ENCODE results near the gene STYK1.

The STYK1 gene, protein sequence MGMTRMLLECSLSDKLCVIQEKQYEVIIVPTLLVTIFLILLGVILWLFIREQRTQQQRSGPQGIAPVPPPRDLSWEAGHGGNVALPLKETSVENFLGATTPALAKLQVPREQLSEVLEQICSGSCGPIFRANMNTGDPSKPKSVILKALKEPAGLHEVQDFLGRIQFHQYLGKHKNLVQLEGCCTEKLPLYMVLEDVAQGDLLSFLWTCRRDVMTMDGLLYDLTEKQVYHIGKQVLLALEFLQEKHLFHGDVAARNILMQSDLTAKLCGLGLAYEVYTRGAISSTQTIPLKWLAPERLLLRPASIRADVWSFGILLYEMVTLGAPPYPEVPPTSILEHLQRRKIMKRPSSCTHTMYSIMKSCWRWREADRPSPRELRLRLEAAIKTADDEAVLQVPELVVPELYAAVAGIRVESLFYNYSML

DNA sequence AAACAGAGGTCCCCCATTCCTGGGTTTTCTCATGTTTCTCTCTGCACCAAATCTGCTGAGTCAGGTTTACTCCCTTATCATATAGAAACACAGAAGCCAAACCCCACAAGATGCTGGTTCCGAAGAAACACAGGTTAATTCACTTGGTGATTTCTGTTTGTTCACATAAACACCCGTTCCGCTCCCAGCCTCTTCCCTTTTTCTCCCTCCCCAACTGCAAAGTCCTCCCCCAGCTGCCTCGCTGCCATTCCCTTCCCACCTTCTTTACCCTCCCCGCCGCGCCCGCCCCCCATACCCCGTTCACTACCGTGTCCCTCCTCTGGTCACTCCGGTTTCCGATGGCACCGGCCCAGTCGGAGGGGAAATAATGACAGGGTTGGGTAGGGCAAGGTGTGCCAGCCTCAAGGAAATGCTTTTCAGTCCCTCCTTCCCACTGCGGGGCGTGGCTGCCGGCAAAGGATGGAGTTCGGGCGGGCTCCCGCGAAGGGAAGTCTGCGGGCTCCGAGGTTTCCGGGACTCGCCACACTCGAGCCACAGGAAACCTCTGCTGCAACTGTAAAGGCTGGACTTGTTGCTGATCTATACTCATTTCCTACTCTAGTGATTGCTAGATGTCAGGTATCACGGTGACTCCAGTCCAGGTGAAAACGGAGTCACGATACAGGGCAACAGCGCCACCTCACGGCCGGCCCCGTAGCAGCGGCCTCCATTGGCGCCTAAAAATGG is at the start of gene STYK1:
Gene STYK1 (minus strand): TSS at position 394 of the 726 bp plus-strand sequence. CDS start 39,434 bp downstream, outside the sequence.
- no peak within 1 kb of the TSS for H3K27ac ChIP-seq (ENCODE audit: low read depth, low read length)
- H3K9ac ChIP-seq (ENCODE audit: low read length in 5 of 5) = no peak within 1 kb of the TSS
- no peaks in the 10 kb centered on the region for H3K36me3 ChIP-seq (ENCODE audit: control insufficient read depth in 5 of 5, insufficient read depth in 5 of 5, low read length in 5 of 5)
- H3K9me3 ChIP-seq (ENCODE audit: control insufficient read depth in 5 of 5, low read length in 5 of 5) = no peaks in the 10 kb centered on the region
- H3K4me1 ChIP-seq (ENCODE audit: control insufficient read depth in 5 of 5, insufficient read depth in 5 of 5, low read length in 5 of 5) = peaks cover 0 to 11% (median 10%) of the 10 kb centered on the region in 5 donors
- peaks cover 0 to 20% (median 8%) of the 10 kb centered on the region in 5 donors for H3K27me3 ChIP-seq (ENCODE audit: control insufficient read depth in 5 of 5, insufficient read depth in 4 of 5, low read length in 5 of 5)
- H3K4me3 ChIP-seq (ENCODE audit: low read depth in 1 of 5, low read length in 5 of 5) = peak within 1 kb of the TSS; percentile 40 to 67 (median 62)

DNA sequence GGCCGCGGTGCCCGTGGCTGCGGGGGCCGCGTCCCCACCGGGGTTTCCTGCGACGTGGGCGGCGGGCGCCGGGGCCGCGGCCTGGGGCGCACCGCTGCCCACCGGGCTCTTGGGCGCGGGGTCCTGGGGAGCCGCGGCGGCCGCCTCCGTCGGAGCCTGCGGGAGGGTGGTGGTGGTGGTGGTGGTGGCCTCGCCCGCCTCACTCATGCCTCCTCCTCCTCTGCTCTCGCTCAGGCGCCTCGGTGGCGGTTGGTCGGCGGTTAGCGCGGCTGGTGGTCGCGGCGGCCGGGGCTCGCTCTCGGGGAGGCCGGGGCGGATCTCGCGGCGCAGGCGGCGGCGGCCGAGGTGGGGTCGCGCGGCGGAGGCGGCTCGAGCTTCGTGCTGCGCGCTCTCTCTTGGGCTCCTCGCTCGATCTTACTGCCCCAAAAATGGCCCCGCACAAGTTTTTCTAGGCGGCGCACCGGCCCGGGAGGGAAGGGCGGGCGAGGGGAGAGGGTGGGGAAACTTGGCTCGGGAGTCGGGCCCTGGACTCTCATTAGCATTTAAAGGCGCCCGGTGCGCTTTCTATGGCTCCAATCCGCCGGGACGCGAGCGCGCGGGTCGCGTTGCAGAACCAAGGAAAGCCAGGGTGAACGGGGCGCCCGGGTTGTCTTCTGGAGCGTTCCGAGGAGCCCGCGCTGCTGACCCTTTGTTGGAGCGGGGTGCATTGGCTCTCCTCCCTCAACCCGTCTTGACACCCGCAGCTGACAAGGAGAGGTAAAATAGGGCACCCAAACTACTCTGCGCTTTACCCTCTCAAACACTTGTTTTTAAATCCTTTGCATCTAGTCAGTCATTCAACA is 49.3 kb upstream of the STYK1 start, which contains the start of gene YBX3:
Gene YBX3 (minus strand): TSS at position 419 of the 842 bp plus-strand sequence. CDS start 212 bp downstream, at position 207.
- no peaks in the 10 kb centered on the region for H3K36me3 ChIP-seq (ENCODE audit: control insufficient read depth in 5 of 5, insufficient read depth in 5 of 5, low read length in 5 of 5)
- peaks cover 0 to 4% (median 0%) of the 10 kb centered on the region in 5 donors for H3K27me3 ChIP-seq (ENCODE audit: control insufficient read depth in 5 of 5, insufficient read depth in 4 of 5, low read length in 5 of 5)
- H3K27ac ChIP-seq (ENCODE audit: low read depth, low read length) = peak within 1 kb of the TSS; percentile 95
- peak within 1 kb of the TSS; percentile 84 to 100 (median 96) for H3K4me3 ChIP-seq (ENCODE audit: low read depth in 1 of 5, low read length in 5 of 5)
- peak within 1 kb of the TSS; percentile 88 to 97 (median 94) for H3K9ac ChIP-seq (ENCODE audit: low read length in 5 of 5)
- H3K4me1 ChIP-seq (ENCODE audit: control insufficient read depth in 5 of 5, insufficient read depth in 5 of 5, low read length in 5 of 5) = peaks cover 7 to 46% (median 36%) of the 10 kb centered on the region in 5 donors
- H3K9me3 ChIP-seq (ENCODE audit: control insufficient read depth in 5 of 5, low read length in 5 of 5) = peaks cover 0 to 2% (median 0%) of the 10 kb centered on the region in 5 donors

DNA sequence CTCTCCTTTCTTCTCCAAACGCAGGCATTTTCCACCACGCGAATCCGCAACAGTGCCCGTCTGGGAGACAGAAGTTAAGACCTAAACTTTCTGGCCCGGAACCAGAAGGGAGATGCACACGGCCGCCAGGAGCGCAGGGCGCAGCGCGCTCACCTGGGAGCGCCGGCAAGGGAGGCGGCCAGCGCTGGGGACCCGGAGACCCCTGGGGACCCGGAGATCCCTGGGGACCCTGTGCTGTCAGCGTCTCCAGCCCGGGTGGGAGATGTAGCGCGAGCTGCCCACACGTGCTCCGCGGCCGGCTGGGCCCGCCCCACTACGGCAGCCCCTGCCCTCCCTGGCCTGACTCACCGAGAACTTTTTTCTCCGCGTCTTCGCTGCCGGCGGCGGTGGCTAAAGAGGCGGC is 48.7 kb upstream of the STYK1 start:
- Histone ChIP-seq H3K9ac (ENCODE audit: low read length in 5 of 5) (peak overlapping the region; percentile 88 to 97 (median 94)), H3K36me3 (ENCODE audit: control insufficient read depth in 5 of 5, insufficient read depth in 5 of 5, low read length in 5 of 5) (peaks cover 0 to 5% (median 0%) of the 10 kb centered on the region in 5 donors), H3K4me3 (ENCODE audit: low read depth in 1 of 5, low read length in 5 of 5) (peak overlapping the region; percentile 84 to 100 (median 96)), H3K27ac (ENCODE audit: low read depth, low read length) (peak overlapping the region; percentile 95), H3K4me1 (ENCODE audit: control insufficient read depth in 5 of 5, insufficient read depth in 5 of 5, low read length in 5 of 5) (peaks cover 7 to 53% (median 42%) of the 10 kb centered on the region in 5 donors), H3K27me3 (ENCODE audit: control insufficient read depth in 5 of 5, insufficient read depth in 4 of 5, low read length in 5 of 5) (peaks cover 0 to 4% (median 0%) of the 10 kb centered on the region in 5 donors), H3K9me3 (ENCODE audit: control insufficient read depth in 5 of 5, low read length in 5 of 5) (peaks cover 0 to 2% (median 0%) of the 10 kb centered on the region in 5 donors)

- peak overlapping the region; percentile 95 for H3K27ac ChIP-seq (ENCODE audit: low read depth, low read length)
- peak overlapping the region; percentile 88 to 97 (median 94) for H3K9ac ChIP-seq (ENCODE audit: low read length in 5 of 5)
- peaks cover 0 to 4% (median 0%) of the 10 kb centered on the region in 5 donors for H3K27me3 ChIP-seq (ENCODE audit: control insufficient read depth in 5 of 5, insufficient read depth in 4 of 5, low read length in 5 of 5)
- H3K9me3 ChIP-seq (ENCODE audit: control insufficient read depth in 5 of 5, low read length in 5 of 5) = peaks cover 0 to 2% (median 0%) of the 10 kb centered on the region in 5 donors
- H3K4me1 ChIP-seq (ENCODE audit: control insufficient read depth in 5 of 5, insufficient read depth in 5 of 5, low read length in 5 of 5) = peaks cover 7 to 58% (median 49%) of the 10 kb centered on the region in 5 donors
- H3K36me3 ChIP-seq (ENCODE audit: control insufficient read depth in 5 of 5, insufficient read depth in 5 of 5, low read length in 5 of 5) = peaks cover 0 to 7% (median 0%) of the 10 kb centered on the region in 5 donors
- H3K4me3 ChIP-seq (ENCODE audit: low read depth in 1 of 5, low read length in 5 of 5) = peak overlapping the region; percentile 84 to 100 (median 96)
Measured at GRCh38 chr12:10721651-10722501, 48.0 kb upstream of the STYK1 start.

DNA sequence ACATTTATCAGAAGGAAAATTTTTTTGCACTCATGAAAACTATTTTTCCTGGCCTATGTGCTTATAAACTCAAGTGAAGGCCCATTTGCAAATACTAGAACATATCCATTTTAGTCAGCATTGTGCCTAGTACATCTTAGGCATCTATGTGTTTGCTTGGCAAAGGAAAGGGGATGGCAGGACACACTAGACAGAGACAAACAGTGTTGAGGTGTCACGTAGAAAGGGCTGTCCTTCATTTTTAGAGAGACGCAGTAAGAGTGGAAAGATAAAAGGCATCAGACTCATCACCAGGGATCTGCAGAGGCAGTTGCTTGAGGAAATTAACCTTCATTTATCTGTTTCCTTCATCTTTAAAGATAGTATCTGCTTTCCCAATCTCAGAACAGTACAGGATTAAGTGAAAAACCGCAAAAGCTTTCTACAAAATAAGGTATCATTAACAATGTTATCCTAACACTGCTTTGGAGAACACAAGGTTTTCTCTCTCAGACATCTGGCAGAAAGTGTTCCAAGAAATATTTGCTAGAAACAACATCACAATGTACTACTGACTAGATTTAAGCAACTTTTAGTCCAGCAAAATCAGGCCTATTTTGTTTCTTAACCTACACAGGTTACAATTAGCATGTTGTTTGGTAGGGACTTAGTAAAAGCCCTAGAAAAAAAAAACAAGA is 47.3 kb upstream of the STYK1 start:
- Histone ChIP-seq H3K9me3 (ENCODE audit: control insufficient read depth in 5 of 5, low read length in 5 of 5) (peaks cover 0 to 2% (median 0%) of the 10 kb centered on the region in 5 donors), H3K4me3 (ENCODE audit: low read depth in 1 of 5, low read length in 5 of 5) (peak overlapping the region; percentile 84 to 100 (median 96)), H3K36me3 (ENCODE audit: control insufficient read depth in 5 of 5, insufficient read depth in 5 of 5, low read length in 5 of 5) (peaks cover 0 to 7% (median under 1%) of the 10 kb centered on the region in 5 donors), H3K27me3 (ENCODE audit: control insufficient read depth in 5 of 5, insufficient read depth in 4 of 5, low read length in 5 of 5) (peaks cover 0 to 4% (median 0%) of the 10 kb centered on the region in 5 donors), H3K27ac (ENCODE audit: low read depth, low read length) (peak overlapping the region; percentile 95), H3K9ac (ENCODE audit: low read length in 5 of 5) (peak overlapping the region; percentile 44 to 97 (median 53)), H3K4me1 (ENCODE audit: control insufficient read depth in 5 of 5, insufficient read depth in 5 of 5, low read length in 5 of 5) (peaks cover 7 to 65% (median 55%) of the 10 kb centered on the region in 5 donors)

GRCh38 chr12:10719482-10719881 is 45.6 kb upstream of the STYK1 start:
- peaks cover 0 to 2% (median 0%) of the 10 kb centered on the region in 5 donors for H3K9me3 ChIP-seq (ENCODE audit: control insufficient read depth in 5 of 5, low read length in 5 of 5)
- peak overlapping the region; percentile 34 for H3K27ac ChIP-seq (ENCODE audit: low read depth, low read length)
- H3K27me3 ChIP-seq (ENCODE audit: control insufficient read depth in 5 of 5, insufficient read depth in 4 of 5, low read length in 5 of 5) = peaks cover 0 to 4% (median 0%) of the 10 kb centered on the region in 5 donors
- H3K4me1 ChIP-seq (ENCODE audit: control insufficient read depth in 5 of 5, insufficient read depth in 5 of 5, low read length in 5 of 5) = peaks cover 7 to 65% (median 55%) of the 10 kb centered on the region in 5 donors
- peaks cover 7 to 17% (median 13%) of the 10 kb centered on the region in 5 donors for H3K36me3 ChIP-seq (ENCODE audit: control insufficient read depth in 5 of 5, insufficient read depth in 5 of 5, low read length in 5 of 5)
- H3K4me3 ChIP-seq (ENCODE audit: low read depth in 1 of 5, low read length in 5 of 5) = peak overlapping the region in 4 of 5 donors; percentile 16 to 98 (median 22)
- H3K9ac ChIP-seq (ENCODE audit: low read length in 5 of 5) = peak overlapping the region in 1 of 5 donors; percentile 0

- Histone ChIP-seq H3K4me1 (ENCODE audit: control insufficient read depth in 5 of 5, insufficient read depth in 5 of 5, low read length in 5 of 5) (peaks cover 7 to 55% (median 47%) of the 10 kb centered on the region in 5 donors), H3K27ac (ENCODE audit: low read depth, low read length) (peak overlapping the region; percentile 61), H3K27me3 (ENCODE audit: control insufficient read depth in 5 of 5, insufficient read depth in 4 of 5, low read length in 5 of 5) (peaks cover 0 to 4% (median 0%) of the 10 kb centered on the region in 5 donors), H3K4me3 (ENCODE audit: low read depth in 1 of 5, low read length in 5 of 5) (peak overlapping the region in 1 of 5 donors; percentile 7), H3K9ac (ENCODE audit: low read length in 5 of 5) (peak overlapping the region in 2 of 5 donors; percentile 9 to 21), H3K9me3 (ENCODE audit: control insufficient read depth in 5 of 5, low read length in 5 of 5) (peaks cover 0 to 2% (median 0%) of the 10 kb centered on the region in 5 donors), H3K36me3 (ENCODE audit: control insufficient read depth in 5 of 5, insufficient read depth in 5 of 5, low read length in 5 of 5) (peaks cover 19 to 28% (median 25%) of the 10 kb centered on the region in 5 donors)
Measured at GRCh38 chr12:10718279-10718821, 44.5 kb upstream of the STYK1 start.

DNA sequence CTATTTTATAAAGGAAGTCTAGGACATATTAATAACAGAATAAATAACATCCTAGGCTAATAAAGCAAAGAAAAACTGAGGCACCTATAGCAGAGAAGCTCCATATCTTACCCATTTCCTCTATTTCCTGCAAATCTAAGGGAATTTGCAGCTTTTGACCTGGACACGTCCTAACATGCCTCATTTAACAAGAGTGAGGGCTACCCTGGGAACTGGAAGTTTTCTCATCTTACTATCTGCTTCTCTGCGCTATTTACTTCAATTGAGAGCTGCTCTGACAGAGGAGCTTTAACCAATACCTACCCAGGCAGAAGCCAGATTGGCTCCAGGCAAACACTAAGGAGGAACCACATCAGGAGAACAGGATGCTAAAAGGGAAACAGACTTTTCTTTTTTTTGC is 43.6 kb upstream of the STYK1 start:
- Histone ChIP-seq H3K9ac (ENCODE audit: low read length in 5 of 5) (peak overlapping the region in 1 of 5 donors; percentile 40), H3K9me3 (ENCODE audit: control insufficient read depth in 5 of 5, low read length in 5 of 5) (peaks cover 0 to 2% (median 0%) of the 10 kb centered on the region in 5 donors), H3K4me1 (ENCODE audit: control insufficient read depth in 5 of 5, insufficient read depth in 5 of 5, low read length in 5 of 5) (peaks cover 7 to 55% (median 47%) of the 10 kb centered on the region in 5 donors), H3K27ac (ENCODE audit: low read depth, low read length) (peak overlapping the region; percentile 61), H3K27me3 (ENCODE audit: control insufficient read depth in 5 of 5, insufficient read depth in 4 of 5, low read length in 5 of 5) (peaks cover 0 to 4% (median 0%) of the 10 kb centered on the region in 5 donors), H3K4me3 (ENCODE audit: low read depth in 1 of 5, low read length in 5 of 5) (peak overlapping the region in 2 of 5 donors; percentile 0 to 45), H3K36me3 (ENCODE audit: control insufficient read depth in 5 of 5, insufficient read depth in 5 of 5, low read length in 5 of 5) (peaks cover 27 to 37% (median 31%) of the 10 kb centered on the region in 5 donors)
